Body of pancreas (tissue), 4 donors: ENCODE results near the gene TP53BP2. TPM values are rescaled to one million over a fixed set of nuclear protein-coding genes. Genes with fewer than 3 reads are reported as not detected.
A peak's percentile ranks its signal among the peaks of the same experiment; 100 is the strongest.

Experiments used
- ATAC-seq: fragments of 150-250 bp; one replicate; pipeline ENCODE4 v1.9.1; 2016
- DNase-seq, 4 donors: peaks; one replicate each; pipeline ENCODE4 v3.0.0-alpha.2; 2019
- H3K27ac ChIP-seq, 4 donors: fragments of 200-600 bp; sonication (generic); 1 replicate in 3 of 4; 2 replicates in 1 of 4; pipeline versions ENCODE4 v1.5.1 to v1.6.1; 2016 to 2019; ENCODE audit warnings: mild to moderate bottlenecking in 1 of 4, mixed read lengths in 1 of 4, moderate library complexity in 1 of 4
- H3K27me3 ChIP-seq, 2 donors: fragments of 200-600 bp; sonication (generic); one replicate each; pipeline ENCODE4 v1.6.0; 2016; ENCODE audit warnings: mild to moderate bottlenecking in 1 of 2
- H3K36me3 ChIP-seq, 2 donors: fragments of 200-600 bp; sonication (generic); replicated peaks in 1 of 2; 2 replicates each; pipeline ENCODE4 v1.5.1; 2016; ENCODE audit warnings: low read depth in 2 of 2; ENCODE audit not compliant: insufficient read depth in 1 of 2
- H3K4me1 ChIP-seq: fragments of 200-600 bp; sonication (generic); one replicate; pipeline ENCODE4 v1.6.0; 2016
- H3K4me3 ChIP-seq, 2 donors: fragments of 200-600 bp; sonication (generic); 1 replicate in 1 of 2; 2 replicates in 1 of 2; pipeline ENCODE4 v1.5.1; 2016 to 2019
- H3K9me3 ChIP-seq, 3 donors: fragments of 200-600 bp; sonication (generic); 1 replicate in 2 of 3; 2 replicates in 1 of 3; pipeline ENCODE4 v1.5.1; 2016
- CTCF ChIP-seq, 7 experiments: fragments of 450-650 bp in 4 of 7; fragments of 200-600 bp in 3 of 7; sonication (generic) in 3 of 7; IDR thresholded peaks; one replicate each; pipeline ENCODE4 v1.5.1; 2016 to 2019; ENCODE audit warnings: antibody characterized with exemption in 7 of 7
- POLR2A ChIP-seq, 3 donors: fragments of 450-650 bp; IDR thresholded peaks; one replicate each; pipeline ENCODE4 v1.6.1; 2016; ENCODE audit warnings: antibody characterized with exemption in 3 of 3, mild to moderate bottlenecking in 2 of 3
- WGBS, 2 donors: methylation state at CpG; one replicate each; pipeline ENCODE4 v1.1.5; 2017; 5-methylcytosine and 5-hydroxymethylcytosine counted together
- intact Hi-C: fragments of 100-400 bp; cut with DNase I; formaldehyde crosslinking; loops from one replicate; pipeline ENCODE4 v1.15.1; 2023
- total RNA-seq, 2 donors: library from RNA; depleted of rRNA; stranded (reverse); fragments of >200 nt; gene quantifications; one replicate each; pipeline ENCODE4 v1.1.0, GENCODE V29; 2016

TP53BP2 gene
- total RNA-seq, 2 donors from 2014 or later, result 22.3 to 30.0 TPM

GRCh38 chr1:223771814-223772770 is 73.7 kb downstream of the TP53BP2 start:
- peaks cover 5% of the 10 kb centered on the region for H3K4me1 ChIP-seq
- H3K9me3 ChIP-seq, result no peaks in the 10 kb centered on the region
- ATAC-seq, result peak; percentile 41
- 55 to 60% methylated on average over 16 of the region's 16 CpGs for WGBS, 2 donors
- no peak overlapping the region for H3K4me3 ChIP-seq
- H3K36me3 ChIP-seq, result peaks cover 0 to 15% of the 10 kb centered on the region in 2 donors
- peak overlapping the region in 2 of 4 donors; percentile 35 to 44 for H3K27ac ChIP-seq
- peak in 3 of 4 donors; percentile 26 to 33 (median 30) for DNase-seq
- TF ChIP-seq POLR2A (IDR thresholded peaks at IDR 0.05) (no peak), CTCF (IDR thresholded peaks at IDR 0.05) (no peak)
- H3K27me3 ChIP-seq, result no peaks in the 10 kb centered on the region
- intact Hi-C loops, result no loop called here

- ATAC-seq (no peak), DNase-seq (no peak)
- Histone ChIP-seq H3K36me3 (peaks cover 0 to 15% of the 10 kb centered on the region in 2 donors), H3K27me3 (no peaks in the 10 kb centered on the region), H3K9me3 (no peaks in the 10 kb centered on the region), H3K4me3 (no peak overlapping the region), H3K4me1 (peaks cover 4% of the 10 kb centered on the region), H3K27ac (peak overlapping the region in 2 of 4 donors; percentile 35 to 44)
- intact Hi-C loops, result no loop called here
- TF ChIP-seq POLR2A (IDR thresholded peaks at IDR 0.05) (no peak), CTCF (IDR thresholded peaks at IDR 0.05) (no peak)
- WGBS, 2 donors, result 83 to 84% methylated on average over 2 of the region's 2 CpGs
Measured at GRCh38 chr1:223771469-223771813, 74.3 kb downstream of the TP53BP2 start.

GRCh38 chr1:223770621-223771315 is 75.0 kb downstream of the TP53BP2 start:
- ATAC-seq (no peak), DNase-seq (no peak)
- intact Hi-C loops, result no loop called here
- 92% methylated on average over 8 to 9 of the region's 9 CpGs for WGBS, 2 donors
- Histone ChIP-seq H3K4me1 (no peaks in the 10 kb centered on the region), H3K27me3 (no peaks in the 10 kb centered on the region), H3K4me3 (no peak overlapping the region), H3K27ac (peak overlapping the region in 1 of 4 donors; percentile 44), H3K36me3 (peaks cover 0 to 15% of the 10 kb centered on the region in 2 donors), H3K9me3 (no peaks in the 10 kb centered on the region)
- TF ChIP-seq CTCF (IDR thresholded peaks at IDR 0.05) (no peak), POLR2A (IDR thresholded peaks at IDR 0.05) (no peak)

- ATAC-seq, result no peak
- no peaks in the 10 kb centered on the region for H3K9me3 ChIP-seq
- H3K36me3 ChIP-seq, result peaks cover 0 to 17% of the 10 kb centered on the region in 2 donors
- no peaks in the 10 kb centered on the region for H3K4me1 ChIP-seq
- H3K4me3 ChIP-seq, result no peak overlapping the region
- WGBS, 2 donors, result 53 to 59% methylated on average over 7 of the region's 7 CpGs
- TF ChIP-seq POLR2A (IDR thresholded peaks at IDR 0.05), result no peak
- TF ChIP-seq CTCF (IDR thresholded peaks at IDR 0.05), result no peak
- H3K27me3 ChIP-seq, result no peaks in the 10 kb centered on the region
- DNase-seq, result no peak
- intact Hi-C loops, result no loop called here
- H3K27ac ChIP-seq, result no peak overlapping the region
Measured at GRCh38 chr1:223765719-223766340, 79.9 kb downstream of the TP53BP2 start.
